ENCODE measurements around the gene RAF1.
"Not testable (repeated sequence)": the region's sequence is repeated elsewhere in the genome, so short reads cannot be mapped to it uniquely, and the experiment has no call there.

Gene RAF1

DNA sequence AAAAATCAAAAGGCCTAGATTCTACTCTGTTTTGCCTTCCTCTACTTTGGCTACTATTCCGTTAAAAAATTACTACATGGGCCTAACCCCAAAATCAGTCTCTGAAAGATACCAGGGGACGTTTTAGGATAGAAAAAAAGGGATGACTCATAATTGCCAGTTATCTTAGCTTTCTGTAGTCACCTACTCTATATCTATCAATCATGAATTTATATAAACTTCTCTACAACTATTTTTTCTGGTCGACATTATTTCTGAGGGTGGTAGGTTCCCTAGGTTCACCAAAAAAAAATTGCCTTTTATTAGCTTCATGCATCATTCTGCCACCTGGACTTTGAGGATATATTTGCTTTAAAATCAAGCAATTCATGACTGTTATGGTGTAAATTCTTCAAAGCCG, 36.5 kb downstream of the RAF1 start:
- no peak overlapping the region for H3K4me3 ChIP-seq (replicated peaks in 1 of 2; ENCODE audit: low read depth in 2 of 2, low read length in 2 of 2)
- DNase-seq (ENCODE audit: low read depth in 2 of 2), result no peak

DNA sequence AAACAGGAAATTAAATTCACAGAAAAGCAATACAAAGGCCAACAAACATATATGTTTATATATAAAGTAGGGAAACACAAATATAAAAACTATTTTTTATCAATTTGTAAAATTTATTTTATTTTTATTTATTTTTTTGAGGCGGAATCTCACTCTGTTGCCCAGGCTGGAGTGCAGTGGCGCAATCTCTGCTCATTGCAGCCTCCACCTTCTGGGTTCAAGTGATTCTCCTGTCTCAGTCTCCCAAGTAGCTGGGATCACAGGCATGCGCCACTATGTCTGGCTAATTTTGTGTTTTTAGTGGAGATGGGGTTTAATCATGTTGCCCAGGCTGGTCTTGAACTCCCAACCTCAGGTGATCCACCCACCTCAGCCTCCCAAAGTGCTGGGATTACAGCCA, 39.0 kb downstream of the RAF1 start:
- not testable (repeated sequence) for DNase-seq (ENCODE audit: low read depth in 2 of 2); H3K4me3 ChIP-seq (replicated peaks in 1 of 2; ENCODE audit: low read depth in 2 of 2, low read length in 2 of 2)

More for the DNA sequence above, 36.5 kb downstream of the RAF1 start:
- TF ChIP-seq, protein P1, sequence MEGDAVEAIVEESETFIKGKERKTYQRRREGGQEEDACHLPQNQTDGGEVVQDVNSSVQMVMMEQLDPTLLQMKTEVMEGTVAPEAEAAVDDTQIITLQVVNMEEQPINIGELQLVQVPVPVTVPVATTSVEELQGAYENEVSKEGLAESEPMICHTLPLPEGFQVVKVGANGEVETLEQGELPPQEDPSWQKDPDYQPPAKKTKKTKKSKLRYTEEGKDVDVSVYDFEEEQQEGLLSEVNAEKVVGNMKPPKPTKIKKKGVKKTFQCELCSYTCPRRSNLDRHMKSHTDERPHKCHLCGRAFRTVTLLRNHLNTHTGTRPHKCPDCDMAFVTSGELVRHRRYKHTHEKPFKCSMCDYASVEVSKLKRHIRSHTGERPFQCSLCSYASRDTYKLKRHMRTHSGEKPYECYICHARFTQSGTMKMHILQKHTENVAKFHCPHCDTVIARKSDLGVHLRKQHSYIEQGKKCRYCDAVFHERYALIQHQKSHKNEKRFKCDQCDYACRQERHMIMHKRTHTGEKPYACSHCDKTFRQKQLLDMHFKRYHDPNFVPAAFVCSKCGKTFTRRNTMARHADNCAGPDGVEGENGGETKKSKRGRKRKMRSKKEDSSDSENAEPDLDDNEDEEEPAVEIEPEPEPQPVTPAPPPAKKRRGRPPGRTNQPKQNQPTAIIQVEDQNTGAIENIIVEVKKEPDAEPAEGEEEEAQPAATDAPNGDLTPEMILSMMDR (IDR thresholded peaks at IDR 0.05; ENCODE audit: low read depth, low read length), result no peak

DNA sequence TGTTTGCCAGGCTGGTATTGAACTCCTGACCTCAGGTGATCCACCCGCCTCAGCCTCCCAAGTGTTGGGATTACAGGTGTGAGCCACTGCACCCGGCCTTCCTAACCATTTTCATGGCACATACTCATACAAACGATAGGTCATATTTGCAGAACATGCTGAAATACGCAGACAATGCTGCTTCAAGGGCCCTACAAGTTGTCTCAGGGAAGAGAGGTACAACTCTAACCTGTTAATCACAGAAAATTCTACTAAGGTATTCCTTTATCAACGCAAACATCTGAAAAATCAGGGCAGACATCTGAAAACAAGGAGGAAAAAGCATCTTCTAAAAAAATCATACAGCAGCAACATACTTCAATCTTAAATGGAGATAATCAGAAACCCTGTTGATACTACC, 39.9 kb downstream of the RAF1 start:
- DNase-seq (ENCODE audit: low read depth in 2 of 2), result no peak
- TF ChIP-seq, protein P1 (IDR thresholded peaks at IDR 0.05; ENCODE audit: low read depth, low read length), result no peak
- H3K4me3 ChIP-seq (replicated peaks in 1 of 2; ENCODE audit: low read depth in 2 of 2, low read length in 2 of 2), result no peak overlapping the region

DNA sequence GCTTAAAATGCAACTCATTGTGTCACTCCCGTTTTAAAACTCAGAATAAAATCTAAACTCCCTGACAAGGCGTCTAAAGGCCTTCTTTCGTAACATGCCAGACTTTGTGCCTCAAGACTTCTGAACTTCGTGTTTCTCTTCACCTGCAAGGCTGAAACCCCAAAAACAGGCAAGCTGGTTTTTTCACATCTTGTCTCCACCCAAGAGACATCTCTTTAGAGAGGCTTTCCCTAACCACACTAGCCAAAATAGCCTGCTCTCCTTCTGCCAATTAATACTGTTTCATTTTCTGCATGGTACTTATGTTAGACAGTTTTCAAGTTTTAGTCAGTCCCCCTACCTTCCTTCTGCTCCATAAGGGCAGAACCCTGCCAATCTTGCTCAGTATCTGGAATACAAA, 41.6 kb downstream of the RAF1 start:
- DNase-seq (ENCODE audit: low read depth in 2 of 2), result no peak
- H3K4me3 ChIP-seq (replicated peaks in 1 of 2; ENCODE audit: low read depth in 2 of 2, low read length in 2 of 2), result no peak overlapping the region
- TF ChIP-seq, protein P1 (IDR thresholded peaks at IDR 0.05; ENCODE audit: low read depth, low read length), result no peak

DNA sequence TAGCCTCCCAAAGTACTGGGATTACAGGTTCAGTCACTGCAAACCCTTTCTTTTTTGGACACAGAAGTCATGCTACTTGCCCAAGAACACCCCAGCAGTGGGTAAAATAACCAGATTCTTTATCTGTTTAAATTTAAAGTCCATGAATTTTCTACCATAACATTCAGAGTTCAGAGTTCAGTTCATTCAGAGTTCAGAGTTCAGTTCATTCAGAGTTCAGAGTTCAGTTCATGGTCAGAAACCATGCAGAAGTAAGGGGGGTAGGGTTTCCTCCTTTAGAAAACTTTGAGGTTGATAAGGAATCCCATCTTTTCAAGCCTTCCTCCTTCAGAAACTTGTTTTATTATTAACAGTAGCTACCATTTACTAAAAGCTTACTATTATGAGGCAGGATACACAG, 43.2 kb downstream of the RAF1 start:
- H3K4me3 ChIP-seq (replicated peaks in 1 of 2; ENCODE audit: low read depth in 2 of 2, low read length in 2 of 2), result no peak overlapping the region
- TF ChIP-seq, protein P1 (IDR thresholded peaks at IDR 0.05; ENCODE audit: low read depth, low read length), result no peak
- DNase-seq (ENCODE audit: low read depth in 2 of 2), result no peak

DNA sequence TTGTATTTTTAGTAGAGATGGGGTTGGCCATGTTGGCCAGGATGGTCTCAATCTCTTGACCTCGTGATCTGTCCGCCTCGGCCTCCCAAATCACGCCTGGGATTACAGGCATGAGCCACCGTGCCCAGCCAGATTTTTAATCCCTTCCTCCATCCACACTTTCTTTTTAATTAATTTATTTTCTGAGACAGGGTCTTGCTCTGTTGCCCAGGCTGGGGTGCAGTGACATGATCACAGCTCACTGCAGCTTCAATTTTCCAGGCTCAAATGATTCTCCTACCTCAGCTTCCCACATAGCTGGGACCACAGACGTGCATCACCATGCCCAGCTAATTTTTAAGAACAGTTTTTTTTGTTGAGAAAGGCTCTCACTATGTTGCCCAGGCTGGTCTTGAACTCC, 43.6 kb downstream of the RAF1 start:
- no peak for DNase-seq (ENCODE audit: low read depth in 2 of 2)
- TF ChIP-seq, protein P1 (IDR thresholded peaks at IDR 0.05; ENCODE audit: low read depth, low read length), result no peak
- H3K4me3 ChIP-seq (replicated peaks in 1 of 2; ENCODE audit: low read depth in 2 of 2, low read length in 2 of 2), result no peak overlapping the region

DNA sequence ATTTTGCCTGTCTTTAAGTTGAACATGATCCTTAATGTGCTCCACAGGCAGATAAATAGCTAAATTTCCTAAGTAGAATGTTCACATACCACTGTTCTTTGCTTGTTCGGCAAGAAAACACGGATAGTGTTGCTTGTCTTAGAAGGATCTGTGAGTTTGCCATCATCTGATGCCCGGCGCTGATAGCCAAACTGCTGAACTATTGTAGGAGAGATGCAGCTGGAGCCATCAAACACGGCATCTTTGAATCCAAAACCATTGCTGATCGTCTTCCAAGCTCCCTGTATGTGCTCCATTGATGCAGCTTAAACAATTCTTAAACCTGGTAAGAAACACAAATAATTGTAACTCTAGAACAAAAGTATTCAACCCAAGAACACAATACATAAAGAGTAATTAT, 45.5 kb downstream of the RAF1 start:
- no peak for DNase-seq (ENCODE audit: low read depth in 2 of 2)
- TF ChIP-seq, protein P1 (IDR thresholded peaks at IDR 0.05; ENCODE audit: low read depth, low read length), result no peak
- no peak overlapping the region for H3K4me3 ChIP-seq (replicated peaks in 1 of 2; ENCODE audit: low read depth in 2 of 2, low read length in 2 of 2)

Data from cardiac fibroblast (primary cell).